Glutamatergic neuron (in vitro differentiated cells): Measurements from ENCODE around the gene TFAP2E. TPM values are rescaled to one million over a fixed set of nuclear protein-coding genes. Genes with fewer than 3 reads are reported as not detected.

Experiments used
- DNase-seq: peaks from one replicate; pipeline ENCODE4 v3.0.0; 2022
- H3K27ac Mint-ChIP-seq: one replicate; pipeline ENCODE4 v1.8.0; 2020; ENCODE audit warnings: mild to moderate bottlenecking, mixed read lengths, inconsistent platforms; ENCODE audit not compliant: unreplicated experiment
- H3K27me3 Mint-ChIP-seq: one replicate; pipeline ENCODE4 v1.8.0; 2020; ENCODE audit warnings: mild to moderate bottlenecking, moderate library complexity, mixed read lengths, inconsistent platforms; ENCODE audit not compliant: unreplicated experiment
- H3K36me3 Mint-ChIP-seq: one replicate; pipeline ENCODE4 v1.8.0; 2020; ENCODE audit warnings: mild to moderate bottlenecking, mixed read lengths, inconsistent platforms; ENCODE audit not compliant: unreplicated experiment
- H3K4me1 Mint-ChIP-seq: one replicate; pipeline ENCODE4 v1.8.0; 2020; ENCODE audit warnings: mild to moderate bottlenecking, low read depth, mixed read lengths, inconsistent platforms; ENCODE audit not compliant: unreplicated experiment
- H3K4me3 Mint-ChIP-seq: one replicate; pipeline ENCODE4 v1.8.0; 2020; ENCODE audit warnings: mild to moderate bottlenecking, mixed read lengths, inconsistent platforms; ENCODE audit not compliant: unreplicated experiment
- H3K9me3 Mint-ChIP-seq: one replicate; pipeline ENCODE4 v1.8.0; 2020; ENCODE audit warnings: mild to moderate bottlenecking, moderate library complexity, mixed read lengths, inconsistent platforms; ENCODE audit not compliant: unreplicated experiment
- total RNA-seq: library from RNA; stranded (reverse); fragmentation: NEBNext Ultra II Directional; extraction: Animal tissue kit (Norgen Biotek cat#: 25700); gene quantifications from one replicate; pipeline ENCODE4 v1.2.1, GENCODE V29; 2021; ENCODE audit not compliant: unreplicated experiment
- TF ChIP-seq, protein P1 (sequence below): fragments of 200-600 bp; sonication (generic); IDR thresholded peaks from one replicate; pipeline ENCODE4 v1.5.0; 2021; ENCODE audit not compliant: partially characterized antibody, unreplicated experiment

Gene TFAP2E
- total RNA-seq, 1 donor from 2014 or later, result 1.1 TPM

- Mint-ChIP-seq H3K9me3 (peaks cover 3% of the 10 kb centered on the region), H3K4me1 (peaks cover 2% of the 10 kb centered on the region), H3K36me3 (no peaks in the 10 kb centered on the region), H3K4me3 (no peak overlapping the region), H3K27me3 (peaks cover 8% of the 10 kb centered on the region), H3K27ac (no peak overlapping the region)
- TF ChIP-seq, protein P1, sequence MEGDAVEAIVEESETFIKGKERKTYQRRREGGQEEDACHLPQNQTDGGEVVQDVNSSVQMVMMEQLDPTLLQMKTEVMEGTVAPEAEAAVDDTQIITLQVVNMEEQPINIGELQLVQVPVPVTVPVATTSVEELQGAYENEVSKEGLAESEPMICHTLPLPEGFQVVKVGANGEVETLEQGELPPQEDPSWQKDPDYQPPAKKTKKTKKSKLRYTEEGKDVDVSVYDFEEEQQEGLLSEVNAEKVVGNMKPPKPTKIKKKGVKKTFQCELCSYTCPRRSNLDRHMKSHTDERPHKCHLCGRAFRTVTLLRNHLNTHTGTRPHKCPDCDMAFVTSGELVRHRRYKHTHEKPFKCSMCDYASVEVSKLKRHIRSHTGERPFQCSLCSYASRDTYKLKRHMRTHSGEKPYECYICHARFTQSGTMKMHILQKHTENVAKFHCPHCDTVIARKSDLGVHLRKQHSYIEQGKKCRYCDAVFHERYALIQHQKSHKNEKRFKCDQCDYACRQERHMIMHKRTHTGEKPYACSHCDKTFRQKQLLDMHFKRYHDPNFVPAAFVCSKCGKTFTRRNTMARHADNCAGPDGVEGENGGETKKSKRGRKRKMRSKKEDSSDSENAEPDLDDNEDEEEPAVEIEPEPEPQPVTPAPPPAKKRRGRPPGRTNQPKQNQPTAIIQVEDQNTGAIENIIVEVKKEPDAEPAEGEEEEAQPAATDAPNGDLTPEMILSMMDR, result no peak
- no peak for DNase-seq
Observed at GRCh38 chr1:35587736-35588135, 14.6 kb downstream of the TFAP2E start.

DNA sequence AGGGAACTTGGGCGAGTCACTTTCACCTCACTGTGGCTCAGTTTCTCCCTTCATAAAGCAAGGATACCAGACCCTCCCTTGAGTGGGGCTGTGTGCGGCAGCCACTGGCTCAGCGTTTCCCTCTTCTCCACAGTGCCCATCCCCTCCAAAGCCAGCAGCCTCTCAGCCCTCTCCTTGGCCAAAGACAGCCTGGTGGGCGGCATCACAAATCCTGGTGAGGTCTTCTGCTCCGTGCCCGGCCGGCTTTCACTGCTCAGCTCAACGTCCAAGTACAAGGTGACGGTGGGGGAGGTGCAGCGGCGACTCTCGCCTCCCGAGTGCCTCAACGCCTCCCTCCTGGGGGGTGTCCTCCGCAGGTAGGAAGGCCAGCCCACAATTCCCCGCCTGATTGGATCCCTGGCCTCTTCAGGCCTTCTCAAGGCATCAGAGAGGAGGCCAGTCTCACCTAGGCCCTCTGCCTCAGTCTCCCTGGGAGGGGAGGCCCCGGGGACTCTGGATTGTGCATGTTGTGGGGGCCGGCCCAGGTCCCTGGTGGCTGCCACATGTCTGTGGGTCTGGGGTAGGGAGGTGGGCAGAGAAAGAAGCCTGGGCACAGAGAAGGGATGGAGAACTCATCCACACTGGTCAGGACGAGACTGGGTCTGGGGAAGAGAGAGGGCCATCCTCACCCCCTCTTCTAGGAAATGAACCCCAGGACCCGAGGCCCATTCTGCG, 15.2 kb downstream of the TFAP2E start:
- no peaks in the 10 kb centered on the region for H3K36me3 Mint-ChIP-seq
- peaks cover 2% of the 10 kb centered on the region for H3K4me1 Mint-ChIP-seq
- no peak overlapping the region for H3K4me3 Mint-ChIP-seq
- H3K9me3 Mint-ChIP-seq, result peaks cover 3% of the 10 kb centered on the region
- no peak for DNase-seq
- peaks cover 8% of the 10 kb centered on the region for H3K27me3 Mint-ChIP-seq
- no peak overlapping the region for H3K27ac Mint-ChIP-seq
- TF ChIP-seq, protein P1, result no peak

DNA sequence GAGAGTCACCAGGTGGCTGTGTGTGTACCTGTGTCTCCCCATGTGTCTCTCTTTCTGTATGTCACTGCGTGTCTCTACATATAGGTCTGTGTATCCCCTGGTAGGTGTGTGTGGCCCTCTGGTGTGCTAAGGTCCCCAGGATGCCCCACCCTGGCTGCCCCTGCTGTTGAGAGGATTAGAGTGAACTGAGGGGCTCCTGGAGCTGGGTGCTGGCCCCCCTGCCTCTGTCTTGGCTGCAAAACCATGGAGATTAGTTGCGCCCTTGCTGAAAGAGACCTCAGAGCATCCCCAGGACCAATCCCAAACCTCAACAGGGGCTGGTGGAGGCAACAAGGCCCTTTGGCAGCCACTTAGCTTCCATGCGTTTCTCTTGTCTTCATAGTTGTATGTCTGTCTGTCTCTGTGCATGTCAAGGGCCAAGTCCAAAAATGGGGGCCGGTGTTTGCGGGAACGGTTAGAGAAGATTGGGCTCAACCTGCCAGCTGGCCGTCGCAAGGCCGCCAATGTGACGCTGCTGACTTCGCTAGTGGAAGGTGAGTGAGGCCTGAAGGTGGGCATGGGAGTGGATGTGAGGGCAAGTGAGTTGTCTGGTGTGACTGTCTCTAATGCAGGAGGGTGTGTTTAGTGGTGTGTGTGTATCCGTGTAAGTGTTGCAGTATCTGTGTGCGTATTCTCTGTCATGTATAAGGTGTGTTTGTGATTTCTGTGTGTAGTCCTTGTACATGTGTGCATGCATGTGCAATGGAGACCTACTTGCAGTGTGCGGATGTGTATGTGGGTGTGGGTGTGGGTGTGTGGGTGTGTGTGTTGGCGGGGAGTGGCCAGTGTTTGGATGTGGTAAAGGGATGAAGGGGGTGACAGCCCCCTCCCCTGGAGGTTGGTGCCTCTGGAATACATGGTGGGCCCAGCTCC, 16.7 kb downstream of the TFAP2E start:
- no peak for DNase-seq
- TF ChIP-seq, protein P1, result no peak
- H3K9me3 Mint-ChIP-seq, result peaks cover 3% of the 10 kb centered on the region
- H3K4me3 Mint-ChIP-seq, result no peak overlapping the region
- no peaks in the 10 kb centered on the region for H3K36me3 Mint-ChIP-seq
- H3K27ac Mint-ChIP-seq, result no peak overlapping the region
- H3K4me1 Mint-ChIP-seq, result peaks cover 2% of the 10 kb centered on the region
- H3K27me3 Mint-ChIP-seq, result peaks cover 8% of the 10 kb centered on the region

GRCh38 chr1:35590476-35591040, 17.4 kb downstream of the TFAP2E start:
- TF ChIP-seq, protein P1, result no peak
- Mint-ChIP-seq H3K27ac (no peak overlapping the region), H3K4me1 (peaks cover 2% of the 10 kb centered on the region), H3K9me3 (peaks cover 3% of the 10 kb centered on the region), H3K36me3 (no peaks in the 10 kb centered on the region), H3K27me3 (peaks cover 8% of the 10 kb centered on the region), H3K4me3 (no peak overlapping the region)
- DNase-seq, result no peak
